HEK293T (cell line): ENCODE results near the gene CHDH.

Experiments used
- CTCF ChIA-PET: fragments of 350-600 bp; formaldehyde crosslinking; extraction: SDS; loops from one replicate; lab custom pipeline; 2021; ENCODE audit warnings: antibody characterized with exemption, inconsistent platforms; lab: Yijun Ruan, JAX
- POLR2A ChIA-PET: fragments of 350-600 bp; formaldehyde crosslinking; extraction: SDS; loops from one replicate; lab custom pipeline; 2020; ENCODE audit warnings: antibody characterized with exemption, inconsistent platforms; lab: Yijun Ruan, JAX
- DNase-seq: peaks from one replicate; pipeline ENCODE4 v3.0.0; 2012; ENCODE audit warnings: mixed read lengths; ENCODE audit errors: extremely low spot score
- ARNT ChIP-seq: fragments of 450-650 bp; IDR thresholded peaks from 2 replicates; pipeline ENCODE4 v1.6.1; 2017; ENCODE audit warnings: mild to moderate bottlenecking
- BHLHE40 ChIP-seq: fragments of 450-650 bp; IDR thresholded peaks from 2 replicates; pipeline ENCODE4 v1.6.1; 2016; ENCODE audit warnings: mild to moderate bottlenecking, moderate library complexity, borderline replicate concordance
- CTBP1 ChIP-seq: fragments of 450-650 bp; IDR thresholded peaks from 2 replicates; pipeline ENCODE4 v1.6.1; 2016; ENCODE audit warnings: borderline replicate concordance
- ELF4 ChIP-seq: fragments of 450-650 bp; IDR thresholded peaks from 2 replicates; pipeline ENCODE4 v1.6.1; 2017; ENCODE audit warnings: antibody characterized with exemption
- FOXA1 ChIP-seq: fragments of 450-650 bp; IDR thresholded peaks from 2 replicates; pipeline ENCODE4 v1.6.1; 2016; ENCODE audit warnings: mild to moderate bottlenecking
- FOXK2 ChIP-seq: fragments of 450-650 bp; IDR thresholded peaks from 2 replicates; pipeline ENCODE4 v1.6.1; 2016; ENCODE audit warnings: mild to moderate bottlenecking
- FOXM1 ChIP-seq: fragments of 450-650 bp; IDR thresholded peaks from 2 replicates; pipeline ENCODE4 v1.6.1; 2017; ENCODE audit warnings: mild to moderate bottlenecking, borderline replicate concordance
- HDGF ChIP-seq: fragments of 450-650 bp; IDR thresholded peaks from 2 replicates; pipeline ENCODE4 v1.6.1; 2017; ENCODE audit warnings: antibody characterized with exemption, borderline replicate concordance
- L3MBTL2 ChIP-seq: fragments of 450-650 bp; conservative IDR thresholded peaks from 2 replicates; pipeline ENCODE4 v1.6.1; 2016; ENCODE audit warnings: mild to moderate bottlenecking
- LEF1 ChIP-seq: fragments of 450-650 bp; IDR thresholded peaks from 2 replicates; pipeline ENCODE4 v1.6.1; 2017; ENCODE audit warnings: mild to moderate bottlenecking, borderline replicate concordance
- NFRKB ChIP-seq: fragments of 450-650 bp; IDR thresholded peaks from 2 replicates; pipeline ENCODE4 v1.6.1; 2016; ENCODE audit warnings: mild to moderate bottlenecking, moderate library complexity
- SP1 ChIP-seq: fragments of 450-650 bp; IDR thresholded peaks from 2 replicates; pipeline ENCODE4 v1.6.1; 2017
- SUZ12 ChIP-seq: fragments of 450-650 bp; IDR thresholded peaks from 2 replicates; pipeline ENCODE4 v1.6.1; 2016; ENCODE audit warnings: mild to moderate bottlenecking
- TARDBP ChIP-seq: fragments of 450-650 bp; IDR thresholded peaks from 2 replicates; pipeline ENCODE4 v1.6.1; 2016
- ZNF384 ChIP-seq: fragments of 450-650 bp; IDR thresholded peaks from 2 replicates; pipeline ENCODE4 v1.6.1; 2016
- TF ChIP-seq, protein P1 (sequence below): fragments of 450-650 bp; IDR thresholded peaks from 2 replicates; pipeline ENCODE4 v1.6.1; 2016

CHDH gene

DNA sequence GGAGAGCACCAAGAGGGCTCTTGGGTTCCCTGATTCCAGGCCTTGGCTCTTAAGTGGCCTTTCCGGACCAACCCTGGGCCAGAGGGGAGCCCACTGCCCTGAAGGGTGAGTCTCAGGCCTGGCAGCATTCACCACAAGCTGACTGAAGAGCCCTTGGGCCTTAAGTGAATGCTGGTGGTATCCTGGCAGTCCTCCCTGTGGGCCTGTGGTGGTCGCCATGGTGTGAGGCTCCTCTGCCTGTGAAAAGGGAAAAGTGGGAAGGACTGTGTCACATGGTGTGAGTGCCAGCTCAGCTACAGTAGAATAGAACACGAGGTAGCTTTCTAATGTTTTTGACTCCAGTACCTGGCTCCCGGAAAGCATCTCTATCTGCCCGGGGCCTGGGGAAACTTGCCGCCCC is 15.3 kb downstream of the CHDH start:
- ChIA-PET POLR2A (no interaction called here), CTCF (no interaction called here)
- TF ChIP-seq BHLHE40: no peak
- TF ChIP-seq ZNF384: no peak
- no peak for TF ChIP-seq L3MBTL2
- no peak for TF ChIP-seq HDGF
- TF ChIP-seq SUZ12: no peak
- no peak for TF ChIP-seq NFRKB
- TF ChIP-seq ARNT: no peak
- TF ChIP-seq TARDBP: no peak
- TF ChIP-seq FOXK2: no peak
- TF ChIP-seq, protein P1, sequence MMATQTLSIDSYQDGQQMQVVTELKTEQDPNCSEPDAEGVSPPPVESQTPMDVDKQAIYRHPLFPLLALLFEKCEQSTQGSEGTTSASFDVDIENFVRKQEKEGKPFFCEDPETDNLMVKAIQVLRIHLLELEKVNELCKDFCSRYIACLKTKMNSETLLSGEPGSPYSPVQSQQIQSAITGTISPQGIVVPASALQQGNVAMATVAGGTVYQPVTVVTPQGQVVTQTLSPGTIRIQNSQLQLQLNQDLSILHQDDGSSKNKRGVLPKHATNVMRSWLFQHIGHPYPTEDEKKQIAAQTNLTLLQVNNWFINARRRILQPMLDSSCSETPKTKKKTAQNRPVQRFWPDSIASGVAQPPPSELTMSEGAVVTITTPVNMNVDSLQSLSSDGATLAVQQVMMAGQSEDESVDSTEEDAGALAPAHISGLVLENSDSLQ: no peak
- no peak for TF ChIP-seq ELF4
- no peak for TF ChIP-seq FOXM1
- no peak for TF ChIP-seq LEF1
- no peak for TF ChIP-seq FOXA1
- no peak for TF ChIP-seq CTBP1
- TF ChIP-seq SP1: no peak
- DNase-seq: no peak

DNA sequence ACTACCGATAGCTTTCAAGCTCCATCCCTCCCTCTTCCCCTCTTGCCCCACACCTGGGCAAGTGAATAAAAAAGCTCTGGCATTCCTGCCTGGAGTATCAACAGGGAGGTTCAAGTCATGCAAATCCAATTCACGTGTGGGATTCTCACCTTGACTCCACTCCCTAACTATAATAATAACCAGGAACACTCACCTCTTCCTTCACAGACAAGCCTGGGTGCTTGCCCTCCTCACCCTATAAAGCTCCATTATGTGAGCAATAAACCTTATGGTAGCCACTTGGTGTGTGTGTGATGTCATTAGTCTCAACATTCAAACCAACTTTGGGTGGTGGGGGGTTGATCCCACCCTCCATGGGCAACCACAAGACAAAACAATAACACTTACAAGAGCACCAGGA is 16.6 kb downstream of the CHDH start:
- ChIA-PET POLR2A (no interaction called here), CTCF (no interaction called here)
- TF ChIP-seq L3MBTL2: no peak
- TF ChIP-seq TARDBP: no peak
- TF ChIP-seq FOXK2: no peak
- no peak for TF ChIP-seq BHLHE40
- no peak for TF ChIP-seq HDGF
- DNase-seq: no peak

DNA sequence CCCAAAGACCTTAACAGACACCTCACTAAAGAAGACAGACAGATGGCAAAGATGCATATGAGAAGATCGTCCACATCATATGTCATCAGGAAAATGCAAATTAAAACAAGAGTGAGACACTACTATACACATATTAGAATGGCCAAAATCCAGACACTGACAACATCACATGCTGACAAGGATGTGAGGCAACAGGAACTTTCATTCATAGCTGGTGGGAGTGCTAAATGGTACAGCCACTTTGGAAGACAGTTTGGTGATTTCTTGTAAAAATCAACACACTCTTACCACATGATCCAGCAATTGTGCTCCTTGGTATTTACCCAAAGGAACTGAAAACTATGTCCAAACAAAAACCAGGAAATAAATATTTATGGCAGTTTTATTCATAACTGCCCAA is 17.6 kb downstream of the CHDH start:
- DNase-seq: no peak
- TF ChIP-seq BHLHE40: no peak
- no peak for TF ChIP-seq ARNT
- TF ChIP-seq ZNF384: no peak
- no peak for TF ChIP-seq FOXA1
- no peak for TF ChIP-seq NFRKB
- TF ChIP-seq SUZ12: no peak
- TF ChIP-seq, protein P1: no peak
- no peak for TF ChIP-seq LEF1
- TF ChIP-seq CTBP1: no peak
- TF ChIP-seq FOXM1: no peak
- no peak for TF ChIP-seq ELF4
- no peak for TF ChIP-seq FOXK2
- TF ChIP-seq SP1: no peak
- TF ChIP-seq HDGF: no peak
- TF ChIP-seq TARDBP: no peak
- ChIA-PET POLR2A (no interaction called here), CTCF (no interaction called here)

DNA sequence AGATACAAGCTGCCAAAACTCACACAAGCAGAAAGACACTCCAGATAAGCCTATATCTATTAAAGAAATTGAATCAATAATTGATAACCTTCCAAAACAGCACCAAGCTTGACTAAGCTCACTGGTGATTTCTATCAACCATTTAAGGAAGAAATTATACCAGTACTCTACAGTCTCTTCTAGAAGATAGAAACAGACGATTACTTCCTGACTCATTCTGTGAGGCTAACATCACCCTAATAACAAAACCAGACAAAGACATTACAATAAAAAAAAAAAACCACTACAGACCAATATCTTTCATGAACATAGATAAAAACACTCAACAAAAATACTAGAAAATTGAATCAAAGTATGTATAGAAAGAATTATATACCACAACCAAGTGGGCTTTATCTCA is 20.2 kb downstream of the CHDH start:
- no peak for TF ChIP-seq FOXM1
- no peak for TF ChIP-seq SP1
- no peak for TF ChIP-seq TARDBP
- no peak for TF ChIP-seq FOXK2
- ChIA-PET POLR2A (no interaction called here), CTCF (interaction anchor here (0.6 kb wide), 1 partner anchor 17 kb away, joined by 4 read pairs; no protein-coding TSS in a partner anchor)
- no peak for DNase-seq

DNA sequence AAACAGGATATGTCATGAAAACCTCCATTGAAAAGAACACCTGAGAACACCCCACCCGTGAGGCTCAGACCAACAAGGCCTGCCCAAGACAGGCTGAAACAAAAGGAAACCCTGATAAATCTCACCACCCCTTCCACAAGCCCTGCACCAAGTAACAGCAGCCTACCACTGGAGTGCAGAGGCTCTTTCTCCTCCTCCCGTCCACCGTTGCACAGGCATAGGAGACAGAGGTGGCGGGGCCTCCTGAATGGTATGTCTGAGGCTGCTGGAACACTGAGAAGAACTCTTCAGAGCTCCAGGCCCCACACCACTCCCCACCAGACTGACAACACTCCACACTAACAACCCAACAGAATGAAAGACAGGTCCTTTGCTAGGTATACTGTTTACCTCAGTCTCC is 21.4 kb downstream of the CHDH start:
- DNase-seq: no peak
- TF ChIP-seq BHLHE40 (no peak), SP1 (no peak)
- ChIA-PET POLR2A (no interaction called here), CTCF (no interaction called here)

DNA sequence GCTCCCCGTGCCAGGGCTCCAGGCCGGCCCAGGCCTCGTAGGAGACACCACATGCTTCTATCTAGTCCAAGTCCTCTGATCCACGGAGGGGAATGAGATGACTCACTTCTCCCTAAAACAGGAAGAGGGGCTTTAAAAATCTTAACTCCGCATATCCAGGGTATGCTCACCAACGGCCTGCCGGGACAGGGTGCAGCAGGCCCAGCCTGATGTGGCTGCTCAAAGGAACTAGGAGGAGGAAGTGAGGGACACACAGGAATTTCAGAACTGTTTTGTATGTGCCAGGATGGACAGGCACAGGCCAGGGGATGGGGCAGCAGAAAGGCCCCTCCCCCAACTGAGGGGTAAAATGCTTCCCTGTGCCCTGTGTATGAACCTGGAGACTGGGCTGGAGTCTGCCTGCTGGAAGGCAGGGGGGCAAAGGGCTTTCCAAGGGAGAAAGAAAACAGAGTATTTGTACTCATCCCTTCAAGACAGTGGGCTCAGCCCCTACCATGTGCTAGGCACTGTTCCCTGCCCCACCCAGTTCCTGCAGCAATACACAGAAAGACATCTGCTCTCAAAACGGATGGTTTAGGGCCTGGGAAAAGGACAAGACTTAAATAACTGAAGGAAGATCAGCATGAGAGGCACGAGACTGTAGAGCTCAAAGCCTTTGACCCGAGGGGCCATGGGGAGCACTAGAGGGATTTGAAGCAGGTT is 22.1 kb downstream of the CHDH start:
- DNase-seq: no peak
- ChIA-PET POLR2A (no interaction called here), CTCF (no interaction called here)
- TF ChIP-seq SP1 (no peak), HDGF (no peak), CTBP1 (no peak), TARDBP (no peak), NFRKB (no peak), BHLHE40 (no peak), FOXK2 (no peak), FOXM1 (no peak), FOXA1 (no peak), ELF4 (no peak), L3MBTL2 (no peak), LEF1 (no peak)
- TF ChIP-seq, protein P1: no peak
